ENCODE measurements around the gene DRC1. TPM values are rescaled to one million over a fixed set of nuclear protein-coding genes. Genes with fewer than 3 reads are reported as not detected.

DRC1 gene
- total RNA-seq, 2 experiments from 2014 or later = not detected

DNA sequence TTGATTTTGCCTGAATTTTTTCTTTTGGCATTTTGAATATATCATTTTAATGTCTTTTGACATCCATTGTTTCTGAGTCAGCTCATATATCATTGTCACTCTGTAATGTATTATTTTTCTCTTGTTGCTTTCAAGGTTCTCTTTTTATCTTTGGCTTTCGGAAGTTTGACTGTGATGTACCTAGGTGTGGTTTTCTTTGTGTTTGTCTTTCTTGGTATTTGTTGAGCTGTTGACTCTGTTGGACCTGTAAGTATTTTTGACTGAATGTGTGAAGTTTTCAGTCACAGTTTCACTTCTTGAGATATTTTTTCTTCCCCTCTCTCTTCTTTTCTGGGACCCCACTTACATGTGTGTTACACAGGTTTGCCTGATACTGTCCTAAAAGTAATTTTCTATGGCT, 24.9 kb upstream of the DRC1 start:
- no peak for DNase-seq
- ATAC-seq (ENCODE audit: low read depth) = peak; percentile 54
- POLR2A ChIA-PET = interaction anchor here (1.1 kb wide), 1 partner anchor 30 kb away, joined by 5 read pairs; the partner anchor contains the start of gene ADGRF3
- no peaks in the 10 kb centered on the region for H3K9me3 Mint-ChIP-seq
- peak overlapping the region; percentile 71 for H3K27ac Mint-ChIP-seq
- H3K4me3 Mint-ChIP-seq = peak overlapping the region; percentile 6
- peaks cover 11% of the 10 kb centered on the region for H3K4me1 Mint-ChIP-seq
- peaks cover 43% of the 10 kb centered on the region for H3K36me3 Mint-ChIP-seq
- H3K27me3 Mint-ChIP-seq = no peaks in the 10 kb centered on the region

DNA sequence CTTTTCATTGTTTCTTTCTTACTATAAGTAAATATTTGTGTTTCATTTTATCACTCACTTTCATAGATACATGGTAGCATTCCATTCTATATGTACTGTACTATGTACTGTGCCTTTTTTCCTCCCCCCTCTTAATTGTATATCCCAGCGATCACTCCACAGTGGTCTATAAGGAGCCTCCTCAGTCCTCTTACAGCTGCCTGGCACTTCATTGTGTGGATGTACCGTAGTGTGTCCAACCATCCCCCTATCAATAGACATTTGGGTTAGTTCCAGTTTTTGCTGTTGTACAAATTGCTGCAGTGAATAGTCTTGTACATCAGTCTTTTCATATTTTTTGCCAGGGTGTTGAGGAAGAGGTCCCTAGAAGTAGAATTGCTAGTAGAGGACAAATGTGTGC, 21.4 kb upstream of the DRC1 start:
- H3K4me1 Mint-ChIP-seq = peaks cover 12% of the 10 kb centered on the region
- no peak for DNase-seq
- no peaks in the 10 kb centered on the region for H3K9me3 Mint-ChIP-seq
- POLR2A ChIA-PET = interaction anchor here (0.7 kb wide), 1 partner anchor 135 kb away, joined by 3 read pairs; the partner anchor contains the start of genes HADHA and HADHB
- no peak overlapping the region for H3K27ac Mint-ChIP-seq
- no peaks in the 10 kb centered on the region for H3K27me3 Mint-ChIP-seq
- H3K36me3 Mint-ChIP-seq = peaks cover 25% of the 10 kb centered on the region
- H3K4me3 Mint-ChIP-seq = no peak overlapping the region
- ATAC-seq (ENCODE audit: low read depth) = no peak

DNA sequence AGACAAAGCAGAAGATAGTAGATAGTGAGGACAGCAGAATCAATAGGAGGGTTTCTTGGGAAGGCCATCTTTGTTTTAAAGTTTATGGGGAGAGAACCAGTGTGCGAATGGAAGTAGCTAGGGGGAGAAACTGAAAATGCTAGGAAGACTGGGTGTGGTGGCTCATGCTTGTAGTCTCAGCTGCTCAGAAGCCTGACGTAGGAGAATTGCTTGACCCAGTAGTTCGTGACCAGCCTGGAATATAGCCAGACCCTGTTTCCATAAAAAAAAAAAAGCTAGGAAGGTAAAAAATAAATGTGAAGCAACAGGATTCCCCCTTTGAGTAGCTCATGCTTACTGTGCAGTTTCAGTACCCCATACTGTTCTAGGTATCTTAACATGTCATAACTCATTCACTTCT, 19.2 kb upstream of the DRC1 start:
- Mint-ChIP-seq H3K27ac (no peak overlapping the region), H3K4me1 (peaks cover 4% of the 10 kb centered on the region), H3K27me3 (no peaks in the 10 kb centered on the region), H3K4me3 (no peak overlapping the region), H3K36me3 (peaks cover 19% of the 10 kb centered on the region), H3K9me3 (no peaks in the 10 kb centered on the region)
- ATAC-seq (ENCODE audit: low read depth) (no peak), DNase-seq (no peak)
- POLR2A ChIA-PET = interaction anchor here (0.9 kb wide), 1 partner anchor 27 kb away, joined by 3 read pairs; no protein-coding TSS in a partner anchor

DNA sequence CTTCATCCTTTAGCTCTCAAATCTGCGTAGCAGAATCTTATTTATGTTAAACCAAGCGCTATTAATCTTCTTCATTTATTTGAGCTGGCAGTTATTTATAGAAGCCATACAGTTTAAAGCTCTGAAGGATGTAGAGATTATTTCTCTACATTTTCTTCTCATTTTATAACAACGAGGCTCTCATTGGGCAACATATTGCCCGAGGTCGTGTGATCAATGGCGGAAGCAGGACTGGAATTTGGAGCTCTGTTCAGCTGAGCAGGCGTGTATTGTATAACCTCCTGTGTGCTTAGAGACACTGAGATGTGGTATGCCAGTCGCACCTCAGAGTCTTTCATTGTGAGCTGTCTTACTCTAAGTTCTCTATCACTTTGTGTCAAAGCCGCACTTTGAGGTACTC, 17.5 kb upstream of the DRC1 start:
- POLR2A ChIA-PET = interaction anchor here (0.6 kb wide), 1 partner anchor 142 kb away, joined by 3 read pairs; no protein-coding TSS in a partner anchor
- H3K27me3 Mint-ChIP-seq = no peaks in the 10 kb centered on the region
- ATAC-seq (ENCODE audit: low read depth) (no peak), DNase-seq (no peak)
- no peak overlapping the region for H3K4me3 Mint-ChIP-seq
- no peak overlapping the region for H3K27ac Mint-ChIP-seq
- H3K9me3 Mint-ChIP-seq = no peaks in the 10 kb centered on the region
- peaks cover 1% of the 10 kb centered on the region for H3K4me1 Mint-ChIP-seq
- H3K36me3 Mint-ChIP-seq = peaks cover 11% of the 10 kb centered on the region

DNA sequence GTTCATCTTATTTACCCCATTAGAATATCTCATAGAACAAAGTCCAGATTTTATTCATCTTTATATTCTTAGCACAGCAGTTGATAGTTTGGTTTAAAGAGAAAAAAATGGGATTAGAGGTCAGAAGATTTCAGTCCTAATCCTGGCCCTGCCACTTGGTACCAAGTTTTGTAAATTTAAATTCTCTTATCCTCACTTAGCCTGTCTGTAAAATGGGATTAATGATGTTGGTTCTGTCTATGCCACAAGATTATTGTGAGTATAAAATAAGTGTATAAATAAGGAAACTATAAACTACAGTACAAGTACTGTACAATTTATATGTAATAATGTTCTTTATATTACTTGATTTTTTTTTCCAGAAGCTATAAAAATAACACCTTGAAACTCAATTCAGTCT, 17.1 kb upstream of the DRC1 start:
- Mint-ChIP-seq H3K4me1 (peaks cover 1% of the 10 kb centered on the region), H3K9me3 (no peaks in the 10 kb centered on the region), H3K27ac (no peak overlapping the region), H3K4me3 (no peak overlapping the region), H3K27me3 (no peaks in the 10 kb centered on the region), H3K36me3 (peaks cover 11% of the 10 kb centered on the region)
- ATAC-seq (ENCODE audit: low read depth) = no peak
- no peak for DNase-seq
- POLR2A ChIA-PET = interaction anchor here (0.6 kb wide), 1 partner anchor 1637 kb away, joined by 7 read pairs; no protein-coding TSS in a partner anchor

DNA sequence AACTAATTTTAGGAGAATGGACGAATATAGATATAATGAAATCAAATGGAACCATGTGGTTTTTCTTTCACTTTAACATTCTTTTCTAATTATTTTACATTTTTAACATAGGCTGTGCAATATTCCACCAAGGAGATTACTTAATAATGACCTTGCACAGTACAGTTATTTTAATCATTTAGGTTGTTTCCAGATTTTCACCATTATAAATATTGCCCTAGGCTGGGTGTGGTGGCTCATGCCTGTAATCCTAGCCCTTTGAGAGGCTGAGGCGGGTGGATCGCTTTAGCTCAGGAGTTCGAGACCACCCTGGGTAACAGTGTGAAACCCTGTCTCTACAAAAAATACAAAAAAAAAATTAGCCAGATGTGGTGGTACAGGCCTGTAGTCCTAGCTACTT, 14.5 kb upstream of the DRC1 start:
- H3K9me3 Mint-ChIP-seq = no peaks in the 10 kb centered on the region
- H3K27me3 Mint-ChIP-seq = no peaks in the 10 kb centered on the region
- no peak overlapping the region for H3K4me3 Mint-ChIP-seq
- DNase-seq (no peak), ATAC-seq (ENCODE audit: low read depth) (no peak)
- POLR2A ChIA-PET = interaction anchor here (0.5 to 0.7 kb wide), 2 partner anchors 10 kb away, joined by 3 read pairs; no protein-coding TSS in a partner anchor
- H3K27ac Mint-ChIP-seq = no peak overlapping the region
- peaks cover 19% of the 10 kb centered on the region for H3K36me3 Mint-ChIP-seq
- H3K4me1 Mint-ChIP-seq = peaks cover 1% of the 10 kb centered on the region

DNA sequence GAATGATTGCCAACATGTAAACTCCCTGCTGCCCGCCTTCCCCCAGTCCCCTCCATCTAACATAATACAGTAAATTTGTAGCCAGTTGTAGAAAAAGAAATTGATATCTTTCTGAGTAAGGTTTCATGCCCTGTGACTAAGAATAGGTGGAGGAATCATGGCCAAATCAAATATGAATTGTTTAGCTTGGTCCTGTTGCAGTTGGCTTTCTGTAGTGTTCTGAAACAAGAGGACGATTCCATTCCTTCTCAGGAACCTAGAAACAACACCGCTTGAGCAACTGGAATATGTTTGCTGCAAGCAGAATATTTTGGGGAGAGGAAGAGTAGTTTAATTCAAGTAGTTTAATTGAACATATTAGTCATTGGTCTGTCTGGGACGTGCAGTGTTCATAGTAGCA, 7.0 kb upstream of the DRC1 start:
- H3K4me3 Mint-ChIP-seq = no peak overlapping the region
- no peak overlapping the region for H3K27ac Mint-ChIP-seq
- POLR2A ChIA-PET = interaction anchor here (0.7 kb wide), 2 partner anchors 360 to 841 kb away, joined by 3 read pairs; no protein-coding TSS in a partner anchor
- DNase-seq = no peak
- H3K36me3 Mint-ChIP-seq = peaks cover 16% of the 10 kb centered on the region
- H3K9me3 Mint-ChIP-seq = no peaks in the 10 kb centered on the region
- ATAC-seq (ENCODE audit: low read depth) = no peak
- no peaks in the 10 kb centered on the region for H3K27me3 Mint-ChIP-seq
- H3K4me1 Mint-ChIP-seq = peaks cover 7% of the 10 kb centered on the region

DNA sequence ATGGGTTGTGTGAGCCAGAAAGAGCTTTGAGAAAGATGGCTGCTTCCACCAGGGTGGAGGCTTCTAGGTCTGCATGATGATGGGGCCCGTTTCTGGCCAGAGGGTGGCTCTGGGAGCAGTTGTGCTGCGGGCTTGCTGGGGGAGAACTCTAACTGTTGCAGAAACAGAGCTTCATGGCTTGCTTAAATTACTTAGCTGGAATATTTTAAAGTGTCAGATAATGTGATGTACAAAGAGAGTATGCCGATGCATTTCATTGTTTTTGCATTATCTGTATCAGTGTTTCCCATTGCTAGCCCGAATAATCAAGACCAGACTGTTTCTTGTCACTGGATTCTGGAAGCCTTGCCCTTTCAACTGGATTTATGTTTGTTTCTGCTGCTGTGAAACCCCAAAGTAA, 6.3 kb upstream of the DRC1 start:
- Mint-ChIP-seq H3K9me3 (no peaks in the 10 kb centered on the region), H3K36me3 (peaks cover 10% of the 10 kb centered on the region), H3K4me1 (peaks cover 14% of the 10 kb centered on the region), H3K27me3 (no peaks in the 10 kb centered on the region), H3K27ac (no peak overlapping the region), H3K4me3 (no peak overlapping the region)
- ATAC-seq (ENCODE audit: low read depth) (no peak), DNase-seq (no peak)
- POLR2A ChIA-PET = no interaction called here

DNA sequence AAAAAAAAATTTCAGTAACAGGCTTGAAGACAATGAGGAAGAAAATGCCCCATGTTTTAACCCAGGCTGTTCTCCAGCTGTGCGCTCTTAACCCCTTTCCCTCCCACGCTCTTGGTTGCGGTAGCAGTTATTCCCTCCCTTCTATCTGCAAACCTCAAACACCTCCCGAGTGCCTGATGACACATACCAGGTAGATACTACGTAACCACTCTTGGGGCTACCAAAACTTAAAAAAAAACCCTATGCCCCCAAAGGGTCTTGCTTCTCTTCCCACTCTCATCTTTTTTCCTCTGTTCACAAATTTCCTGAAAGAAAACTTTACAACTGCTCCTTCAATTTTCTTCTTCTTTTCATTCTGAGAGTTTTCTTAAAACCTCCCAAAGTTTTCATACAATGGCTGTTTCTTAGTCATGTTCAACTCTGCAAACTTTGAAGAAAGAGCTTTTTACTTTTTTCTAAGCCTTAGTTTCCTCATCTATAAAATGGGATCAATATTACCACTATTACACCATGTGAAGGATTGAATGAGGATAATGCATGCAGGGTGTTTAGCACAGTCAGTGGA, 4.9 kb upstream of the DRC1 start:
- Mint-ChIP-seq H3K4me3 (no peak overlapping the region), H3K27ac (no peak overlapping the region), H3K27me3 (no peaks in the 10 kb centered on the region), H3K36me3 (peaks cover 9% of the 10 kb centered on the region), H3K9me3 (no peaks in the 10 kb centered on the region), H3K4me1 (peaks cover 16% of the 10 kb centered on the region)
- DNase-seq (no peak), ATAC-seq (ENCODE audit: low read depth) (peak; percentile 39)
- POLR2A ChIA-PET = no interaction called here

DNA sequence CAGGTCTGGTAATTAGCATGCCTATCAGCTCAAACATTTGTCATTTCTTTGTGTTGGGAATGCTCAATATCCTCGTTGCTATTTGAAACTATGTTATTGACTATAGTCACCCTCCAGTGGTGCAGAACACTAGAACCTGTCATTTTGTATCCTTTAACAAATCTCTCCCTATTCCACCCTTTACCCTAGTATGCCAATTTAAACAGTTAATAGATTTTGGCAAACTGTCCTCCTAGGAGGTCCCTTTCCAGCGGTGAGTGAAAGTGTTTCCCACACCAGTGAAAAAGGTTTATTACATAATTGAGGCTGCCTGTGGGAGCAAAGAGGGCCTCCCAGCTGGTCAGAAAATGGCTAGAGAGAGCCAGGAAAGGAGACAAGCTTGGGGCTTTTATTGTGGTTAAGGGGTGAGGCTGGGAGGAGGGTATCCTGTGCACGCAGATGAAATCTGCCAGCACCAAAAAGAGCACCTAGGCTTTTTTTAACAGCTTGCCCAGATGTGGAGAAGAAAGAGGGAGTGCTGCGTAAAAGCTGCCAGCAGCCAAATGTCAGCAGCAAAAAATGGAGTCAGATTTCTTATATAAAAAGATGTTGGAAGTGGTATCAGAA, 1.8 kb upstream of the DRC1 start:
- ATAC-seq (ENCODE audit: low read depth) = no peak
- H3K27me3 Mint-ChIP-seq = peaks cover 7% of the 10 kb centered on the region
- peaks cover 16% of the 10 kb centered on the region for H3K4me1 Mint-ChIP-seq
- H3K9me3 Mint-ChIP-seq = no peaks in the 10 kb centered on the region
- H3K36me3 Mint-ChIP-seq = peaks cover 4% of the 10 kb centered on the region
- no peak overlapping the region for H3K4me3 Mint-ChIP-seq
- DNase-seq = no peak
- H3K27ac Mint-ChIP-seq = no peak overlapping the region
- POLR2A ChIA-PET = no interaction called here

DNA sequence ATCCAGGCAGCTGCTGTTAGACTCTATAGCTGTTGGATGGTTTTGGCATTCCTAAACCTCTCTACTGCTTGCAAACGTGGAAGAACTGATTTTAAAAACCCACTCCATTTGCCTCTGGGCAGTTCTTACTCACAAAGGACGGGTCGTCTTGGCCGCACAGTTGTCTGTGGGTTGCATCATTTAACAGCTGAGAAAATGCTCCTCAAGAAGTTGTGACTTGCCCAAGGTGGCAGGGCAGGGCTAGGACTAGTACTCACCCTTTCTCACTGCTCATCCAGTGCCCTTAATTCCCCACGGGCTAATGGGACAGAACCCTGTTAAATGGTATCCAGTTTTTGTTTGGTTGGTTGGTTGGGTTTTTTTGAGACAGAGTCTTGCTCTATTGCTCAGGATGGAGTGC, 997 bp upstream of the DRC1 start:
- peaks cover 11% of the 10 kb centered on the region for H3K27me3 Mint-ChIP-seq
- ATAC-seq (ENCODE audit: low read depth) = no peak
- POLR2A ChIA-PET = no interaction called here

DNA sequence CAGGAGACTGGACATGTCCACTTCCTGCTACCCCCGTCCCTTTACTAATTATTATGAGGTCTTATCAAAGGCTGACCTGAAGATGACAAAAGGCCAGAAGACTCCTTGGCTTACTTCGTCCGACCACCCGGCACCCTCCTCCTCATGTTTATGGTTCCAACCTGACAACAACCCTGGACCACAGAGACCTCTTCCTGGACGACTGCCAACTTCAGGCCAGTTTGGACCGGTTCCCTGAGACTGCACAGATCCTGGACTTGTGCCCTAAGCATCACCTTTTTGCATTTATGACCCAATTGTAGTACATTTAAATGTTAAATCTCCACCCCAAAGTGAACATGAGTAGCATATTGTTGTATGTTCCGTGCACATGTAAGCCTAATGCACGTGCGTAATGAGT, 5.8 kb downstream of the DRC1 start:
- H3K36me3 Mint-ChIP-seq = peaks cover 2% of the 10 kb centered on the region
- H3K4me3 Mint-ChIP-seq = no peak overlapping the region
- H3K27ac Mint-ChIP-seq = no peak overlapping the region
- POLR2A ChIA-PET = no interaction called here
- DNase-seq = no peak
- peaks cover 22% of the 10 kb centered on the region for H3K27me3 Mint-ChIP-seq
- no peak for ATAC-seq (ENCODE audit: low read depth)
- H3K4me1 Mint-ChIP-seq = peaks cover 12% of the 10 kb centered on the region
- H3K9me3 Mint-ChIP-seq = peaks cover 1% of the 10 kb centered on the region

More for the DNA sequence above, 997 bp upstream of the DRC1 start:
- peaks cover 4% of the 10 kb centered on the region for H3K36me3 Mint-ChIP-seq
- no peak overlapping the region for H3K4me3 Mint-ChIP-seq
- H3K9me3 Mint-ChIP-seq = no peaks in the 10 kb centered on the region
- peaks cover 16% of the 10 kb centered on the region for H3K4me1 Mint-ChIP-seq
- DNase-seq = no peak
- H3K27ac Mint-ChIP-seq = no peak overlapping the region

DNA sequence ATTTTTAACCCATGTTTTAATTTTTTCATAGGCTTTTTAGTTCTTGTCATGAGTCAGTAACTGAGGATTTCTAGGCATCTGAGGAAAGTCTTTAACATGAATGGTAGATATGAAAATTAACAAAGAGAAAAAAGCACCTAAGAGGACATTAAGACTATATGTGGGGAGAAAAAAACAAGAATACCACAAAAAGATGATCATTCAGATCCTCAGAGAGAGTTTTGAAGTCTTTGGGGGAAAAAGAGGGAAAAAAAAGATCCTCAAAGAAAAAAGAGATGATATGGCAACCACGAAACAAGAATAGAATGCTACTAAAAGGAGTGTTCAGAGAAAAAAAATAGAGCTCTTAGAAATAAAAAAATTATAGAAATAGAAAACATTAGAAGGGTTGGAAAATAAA, 8.1 kb downstream of the DRC1 start:
- Mint-ChIP-seq H3K27ac (no peak overlapping the region), H3K9me3 (peaks cover 1% of the 10 kb centered on the region), H3K36me3 (peaks cover 2% of the 10 kb centered on the region), H3K4me3 (no peak overlapping the region), H3K27me3 (peaks cover 20% of the 10 kb centered on the region), H3K4me1 (peaks cover 12% of the 10 kb centered on the region)
- no peak for ATAC-seq (ENCODE audit: low read depth)
- POLR2A ChIA-PET = no interaction called here
- DNase-seq = no peak

DNA sequence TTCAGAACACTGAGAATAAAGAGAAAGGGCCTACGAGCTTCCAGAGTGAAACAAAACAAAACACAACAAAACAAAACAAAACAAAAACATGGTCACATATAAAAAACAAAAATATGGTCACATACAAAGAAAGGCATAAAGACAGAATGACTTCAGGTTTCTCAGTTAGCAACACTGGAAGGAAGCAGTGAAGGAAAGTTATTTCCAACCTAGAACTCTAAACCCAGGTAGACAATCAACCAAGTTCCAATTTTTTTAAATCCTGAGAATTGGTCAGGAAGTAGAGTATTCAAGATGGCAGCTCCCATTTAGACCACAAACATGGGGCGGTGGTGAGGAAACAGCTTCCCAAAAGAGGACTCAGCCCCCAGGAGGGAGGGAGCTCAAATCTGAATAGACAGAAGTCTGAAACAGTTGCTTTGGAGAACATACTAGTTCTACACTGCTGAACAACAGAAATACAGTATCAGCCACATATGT, 9.1 kb downstream of the DRC1 start:
- no peak overlapping the region for H3K4me3 Mint-ChIP-seq

More for the DNA sequence above, 9.1 kb downstream of the DRC1 start:
- DNase-seq (no peak), ATAC-seq (ENCODE audit: low read depth) (no peak)
- peaks cover 19% of the 10 kb centered on the region for H3K27me3 Mint-ChIP-seq
- peaks cover 12% of the 10 kb centered on the region for H3K4me1 Mint-ChIP-seq
- H3K27ac Mint-ChIP-seq = no peak overlapping the region
- POLR2A ChIA-PET = no interaction called here
- H3K9me3 Mint-ChIP-seq = peaks cover 1% of the 10 kb centered on the region
- peaks cover 2% of the 10 kb centered on the region for H3K36me3 Mint-ChIP-seq
